Adrenal gland (tissue), 12 donors: ENCODE data around the gene ZNHIT2. TPM values are rescaled to one million over a fixed set of nuclear protein-coding genes. Genes with fewer than 3 reads are reported as not detected.

Experiments
- DNase-seq, 7 donors: peaks; one replicate each; pipeline ENCODE4 v3.0.0-alpha.2; 2019 to 2020
- H3K27ac ChIP-seq, 5 donors: fragments of 200-600 bp; sonication (generic) in 4 of 5; 1 replicate in 3 of 5; 2 replicates in 2 of 5; pipeline versions ENCODE4 v1.5.1 to v1.8.0; 2016 to 2020; ENCODE audit warnings: mild to moderate bottlenecking in 1 of 5
- H3K27me3 ChIP-seq: fragments of 200-600 bp; 2 replicates; pipeline ENCODE4 v1.8.0; 2021
- H3K36me3 ChIP-seq, 2 donors: fragments of 200-600 bp; replicated peaks in 1 of 2; 1 replicate in 1 of 2; 2 replicates in 1 of 2; pipeline versions ENCODE4 v1.5.1 to v1.8.0; 2018 to 2022
- H3K4me1 ChIP-seq, 2 donors: fragments of 200-600 bp; replicated peaks in 1 of 2; 1 replicate in 1 of 2; 2 replicates in 1 of 2; pipeline versions ENCODE4 v1.5.1 to v1.8.0; 2018 to 2021
- H3K4me3 ChIP-seq, 4 donors: fragments of 200-600 bp; sonication (generic) in 3 of 4; one replicate each; pipeline ENCODE4 v1.5.1; 2016 to 2018
- H3K9me3 ChIP-seq, 3 donors: fragments of 200-600 bp; sonication (generic) in 1 of 3; replicated peaks in 1 of 3; 1 replicate in 2 of 3; 2 replicates in 1 of 3; pipeline versions ENCODE4 v1.5.1 to v1.8.0; 2016 to 2021
- POLR2A ChIP-seq, 2 donors: fragments of 450-650 bp; IDR thresholded peaks; one replicate each; pipeline ENCODE4 v1.6.1; 2017; ENCODE audit warnings: antibody characterized with exemption in 2 of 2, mild to moderate bottlenecking in 2 of 2, moderate library complexity in 1 of 2
- WGBS, 4 donors: extraction: QIAGEN DNeasy Blood & Tissue Kit in 2 of 4; methylation state at CpG; one replicate each; pipeline versions ENCODE4 v1.1.5 to v1.1.7; 2013 to 2017; 5-methylcytosine and 5-hydroxymethylcytosine counted together
- intact Hi-C, 2 donors: fragments of 100-400 bp; cut with DNase I; formaldehyde crosslinking; loops; one replicate each; pipeline versions ENCODE4 v1.14.1 to v1.15.0; 2022 to 2023
- polyA plus RNA-seq, 3 donors: library from polyadenylated mRNA; stranded (reverse); fragments of 200-250 nt in 2 of 3; fragments of 350-450 nt in 1 of 3; fragmentation: Illumina TruSeq in 1 of 3; extraction: RNeasy Lipid Tissue Mini Kit (QIAGEN cat#74804) in 1 of 3; gene quantifications; one replicate each; pipeline ENCODE4 v1.2.3, GENCODE V29; 2013 to 2014
- total RNA-seq, 9 donors: library from RNA; depleted of rRNA in 4 of 9; stranded (reverse); fragments of >200 nt in 4 of 9; fragments of 120-200 nt in 1 of 9; fragmentation: NEBNext Ultra II Directional in 1 of 9; extraction: Animal tissue kit (Norgen Biotek cat#: 25700) in 1 of 9; gene quantifications; one replicate each; pipeline versions ENCODE4 v1.1.0 to v1.2.4, GENCODE V29; 2013 to 2023
- TF ChIP-seq, protein P1 (sequence below), 6 experiments: fragments of 450-650 bp in 4 of 6; fragments of 200-600 bp in 2 of 6; sonication (generic) in 1 of 6; IDR thresholded peaks; 1 replicate in 5 of 6; 2 replicates in 1 of 6; pipeline versions ENCODE4 v1.5.1 to v1.8.0; 2016 to 2021; ENCODE audit warnings: antibody characterized with exemption in 6 of 6, mild to moderate bottlenecking in 2 of 6, moderate library complexity in 1 of 6
- donor health status: healthy with polysubstance abuse.
- donor health status: Bipolar disorder and iron deficiency.
- donor health status: DM: yes; HTN: yes; CAD: no.
- donor health status: DM: no; HTN: no; CAD: no.
- donor health status: DM: no; HTN: no; CAD: no.
- donor health status: DM: yes; HTN: yes; CAD: no.

ZNHIT2 gene
- total and polyA plus RNA-seq, 12 donors = 0.48 to 39.8 (median 20.5) TPM

DNA sequence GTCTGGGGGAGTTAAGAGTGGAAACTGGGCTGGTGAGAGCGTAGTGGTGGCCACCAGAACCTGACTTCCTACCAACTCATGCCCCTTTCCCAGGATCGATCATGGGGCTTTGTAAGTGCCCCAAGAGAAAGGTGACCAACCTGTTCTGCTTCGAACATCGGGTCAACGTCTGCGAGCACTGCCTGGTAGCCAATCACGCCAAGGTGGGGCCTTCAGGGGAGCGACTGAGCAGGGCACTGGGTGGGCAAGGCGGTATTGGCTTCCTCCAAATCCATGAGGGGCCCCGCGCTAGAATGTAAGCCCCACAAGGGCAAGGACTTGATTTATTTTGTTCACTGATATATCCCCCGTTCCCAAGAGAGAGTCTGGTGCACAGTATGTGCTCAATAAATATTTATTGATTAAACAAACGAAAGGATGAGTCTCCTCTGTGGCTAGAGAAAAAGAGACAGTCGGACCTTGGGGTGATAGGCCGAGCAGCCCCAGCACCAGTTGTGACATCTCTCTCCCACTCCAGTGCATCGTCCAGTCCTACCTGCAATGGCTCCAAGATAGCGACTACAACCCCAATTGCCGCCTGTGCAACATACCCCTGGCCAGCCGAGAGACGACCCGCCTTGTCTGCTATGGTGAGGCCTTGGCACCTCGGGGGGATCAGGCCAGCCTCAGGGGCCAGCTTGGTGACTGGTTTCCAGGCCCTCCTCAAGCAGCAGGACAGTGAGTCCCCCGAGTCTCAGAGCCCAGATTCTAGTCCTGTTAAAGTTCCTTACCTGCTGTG, 32.7 kb downstream of the ZNHIT2 start:
- TF ChIP-seq, protein P1, sequence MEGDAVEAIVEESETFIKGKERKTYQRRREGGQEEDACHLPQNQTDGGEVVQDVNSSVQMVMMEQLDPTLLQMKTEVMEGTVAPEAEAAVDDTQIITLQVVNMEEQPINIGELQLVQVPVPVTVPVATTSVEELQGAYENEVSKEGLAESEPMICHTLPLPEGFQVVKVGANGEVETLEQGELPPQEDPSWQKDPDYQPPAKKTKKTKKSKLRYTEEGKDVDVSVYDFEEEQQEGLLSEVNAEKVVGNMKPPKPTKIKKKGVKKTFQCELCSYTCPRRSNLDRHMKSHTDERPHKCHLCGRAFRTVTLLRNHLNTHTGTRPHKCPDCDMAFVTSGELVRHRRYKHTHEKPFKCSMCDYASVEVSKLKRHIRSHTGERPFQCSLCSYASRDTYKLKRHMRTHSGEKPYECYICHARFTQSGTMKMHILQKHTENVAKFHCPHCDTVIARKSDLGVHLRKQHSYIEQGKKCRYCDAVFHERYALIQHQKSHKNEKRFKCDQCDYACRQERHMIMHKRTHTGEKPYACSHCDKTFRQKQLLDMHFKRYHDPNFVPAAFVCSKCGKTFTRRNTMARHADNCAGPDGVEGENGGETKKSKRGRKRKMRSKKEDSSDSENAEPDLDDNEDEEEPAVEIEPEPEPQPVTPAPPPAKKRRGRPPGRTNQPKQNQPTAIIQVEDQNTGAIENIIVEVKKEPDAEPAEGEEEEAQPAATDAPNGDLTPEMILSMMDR (IDR thresholded peaks at IDR 0.05) = no peak
- TF ChIP-seq POLR2A (IDR thresholded peaks at IDR 0.05) = no peak
- Histone ChIP-seq H3K9me3 (no peaks in the 10 kb centered on the region), H3K27me3 (no peaks in the 10 kb centered on the region), H3K4me1 (peaks cover 12 to 20% of the 10 kb centered on the region in 2 donors), H3K4me3 (peak overlapping the region; percentile 41 to 93 (median 80)), H3K27ac (peak overlapping the region; percentile 84 to 93 (median 90)), H3K36me3 (peaks cover 0 to 44% of the 10 kb centered on the region in 2 donors)
- WGBS, 4 donors = 20 to 42% (median 35%) methylated on average over 16 to 23 of the region's 23 CpGs
- intact Hi-C loops = no loop called here
- DNase-seq = no peak

DNA sequence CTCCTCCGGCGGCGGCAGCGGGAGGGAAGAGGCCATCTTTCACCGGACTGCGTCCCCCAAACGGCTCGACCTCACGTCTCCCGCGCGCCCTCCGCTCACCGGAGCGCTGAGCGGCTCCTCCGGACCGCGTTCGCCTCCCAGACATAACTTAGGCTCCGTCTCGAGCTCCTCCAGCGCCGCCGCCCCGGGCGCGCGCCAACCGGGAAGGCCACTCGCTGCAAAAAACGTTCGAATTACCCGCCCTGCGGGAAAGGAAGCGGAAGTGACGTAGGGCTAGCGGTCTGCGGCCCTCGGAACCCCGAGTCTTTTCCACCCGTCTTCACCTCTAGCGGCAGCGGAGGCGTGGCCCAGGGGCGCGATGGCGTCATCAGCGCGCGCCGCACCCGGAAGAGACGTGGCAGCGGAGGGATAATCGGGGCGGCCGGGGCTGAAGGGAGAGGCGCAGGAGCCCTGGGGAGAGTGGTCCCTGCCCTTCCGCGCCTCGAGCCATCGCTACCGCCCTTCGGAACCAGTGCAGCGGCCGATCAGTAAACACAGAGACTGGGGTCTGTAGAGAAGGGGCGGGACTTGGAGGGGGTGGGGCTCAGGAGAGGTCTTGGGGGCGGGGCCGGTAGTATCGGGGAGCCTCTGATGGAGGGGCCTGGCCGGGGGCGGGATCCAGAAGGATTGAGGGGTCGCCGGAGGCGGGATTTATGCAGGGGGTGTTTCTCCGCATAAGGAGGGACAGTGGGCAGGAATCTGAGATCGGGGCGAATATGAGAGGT, 33.5 kb downstream of the ZNHIT2 start, which contains the start of the genes CDCA5 and ZFPL1:
Gene CDCA5 (minus strand): TSS at position 207 of the 764 bp plus-strand sequence. CDS start 62 bp downstream, at position 145.
Gene ZFPL1 (plus strand): TSS at position 389 of the 764 bp plus-strand sequence. CDS start 477 bp downstream, outside the sequence.
- H3K36me3 ChIP-seq = peaks cover 0 to 36% of the 10 kb centered on the region in 2 donors
- H3K4me1 ChIP-seq = peaks cover 12 to 20% of the 10 kb centered on the region in 2 donors
- intact Hi-C loops = no loop called here
- WGBS, 4 donors = 0 to 1% (median 0%) methylated on average over 13 to 79 of the region's 79 CpGs
- H3K27ac ChIP-seq = peak within 1 kb of the TSS; percentile 84 to 93 (median 90)
- TF ChIP-seq, protein P1 (IDR thresholded peaks at IDR 0.05) = no peak
- TF ChIP-seq POLR2A (IDR thresholded peaks at IDR 0.05) = peak; percentile 68 to 81
- H3K4me3 ChIP-seq = peak within 1 kb of the TSS; percentile 41 to 93 (median 80)
- no peaks in the 10 kb centered on the region for H3K9me3 ChIP-seq
- no peaks in the 10 kb centered on the region for H3K27me3 ChIP-seq
- peak; percentile 94 to 98 (median 96) for DNase-seq

DNA sequence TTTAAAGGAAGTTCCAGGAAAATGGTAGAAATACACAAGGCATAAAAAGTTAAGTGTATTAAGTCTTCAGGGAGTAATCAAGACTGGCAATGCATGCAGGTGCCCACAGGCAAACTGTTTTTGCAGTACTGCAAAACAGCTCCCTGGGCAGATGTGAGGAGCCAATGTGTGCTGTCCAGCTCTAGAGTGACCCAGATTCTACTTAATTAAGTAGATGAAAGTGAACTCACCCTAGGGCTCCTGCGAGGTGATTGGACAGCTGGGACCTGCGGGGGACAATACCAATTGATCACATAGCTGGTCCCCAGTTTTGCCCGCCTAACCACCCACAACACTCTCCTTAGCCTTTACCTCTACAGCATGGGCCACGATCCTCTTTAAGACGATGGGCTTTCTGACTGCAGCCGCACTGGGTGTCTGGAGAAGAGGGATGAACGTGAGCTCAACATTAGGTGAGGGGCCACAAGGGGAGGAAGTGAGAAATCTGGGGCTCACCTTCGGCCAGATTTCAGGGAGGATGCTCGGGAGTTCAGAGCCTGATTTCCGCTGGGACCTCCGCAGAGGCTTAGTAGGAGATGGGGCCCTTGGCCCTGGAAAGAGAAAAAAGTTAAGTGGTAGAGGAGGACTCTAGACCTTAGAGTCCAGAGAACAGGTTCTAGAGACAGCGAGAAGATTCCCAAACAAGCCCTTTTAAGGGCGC, 34.2 kb downstream of the ZNHIT2 start:
- Histone ChIP-seq H3K4me1 (peaks cover 12 to 20% of the 10 kb centered on the region in 2 donors), H3K27me3 (no peaks in the 10 kb centered on the region), H3K27ac (peak overlapping the region in 3 of 5 donors; percentile 84 to 93 (median 90)), H3K36me3 (peaks cover 0 to 29% of the 10 kb centered on the region in 2 donors), H3K9me3 (no peaks in the 10 kb centered on the region), H3K4me3 (peak overlapping the region in 2 of 4 donors; percentile 76 to 93)
- no peak for DNase-seq
- intact Hi-C loops = no loop called here
- no peak for TF ChIP-seq POLR2A (IDR thresholded peaks at IDR 0.05)
- TF ChIP-seq, protein P1 (IDR thresholded peaks at IDR 0.05) = no peak
- 2 to 7% (median 4%) methylated on average over 11 to 13 of the region's 13 CpGs for WGBS, 4 donors
